Neural crest cell (in vitro differentiated cells): Measurements from ENCODE around the gene TGFBR3. TPM values are rescaled to one million over a fixed set of nuclear protein-coding genes. Genes with fewer than 3 reads are reported as not detected.

Experiments used
- DNase-seq: peaks from one replicate; pipeline ENCODE4 v3.0.0; 2021; ENCODE audit warnings: low read depth, mixed read lengths, low spot score
- H3K27ac Mint-ChIP-seq: one replicate; pipeline ENCODE4 v1.8.0; 2021; ENCODE audit warnings: mild to moderate bottlenecking, mixed read lengths; ENCODE audit not compliant: unreplicated experiment
- H3K27me3 Mint-ChIP-seq: 2 replicates; pipeline ENCODE4 v1.8.0; 2021; ENCODE audit warnings: low read depth, mild to moderate bottlenecking, mixed read lengths
- H3K36me3 Mint-ChIP-seq: 2 replicates; pipeline ENCODE4 v1.8.0; 2021; ENCODE audit warnings: low read depth, mild to moderate bottlenecking, mixed read lengths
- H3K4me1 Mint-ChIP-seq: 2 replicates; pipeline ENCODE4 v1.8.0; 2021; ENCODE audit warnings: mixed read lengths
- H3K4me3 Mint-ChIP-seq: one replicate; pipeline ENCODE4 v1.8.0; 2021; ENCODE audit warnings: mild to moderate bottlenecking, mixed read lengths
- H3K9me3 Mint-ChIP-seq: 2 replicates; pipeline ENCODE4 v1.8.0; 2021; ENCODE audit warnings: mixed read lengths
- CTCF ChIP-seq: fragments of 200-600 bp; sonication (generic); conservative IDR thresholded peaks from 2 replicates; pipeline ENCODE4 v1.5.0; 2021; ENCODE audit warnings: antibody characterized with exemption, mild to moderate bottlenecking
- total RNA-seq: library from RNA; stranded (reverse); gene quantifications from 2 replicates; pipeline ENCODE4 v1.2.1, GENCODE V29; 2021

Gene TGFBR3
- total RNA-seq, 1 donor from 2014 or later = 15.1 TPM

DNA sequence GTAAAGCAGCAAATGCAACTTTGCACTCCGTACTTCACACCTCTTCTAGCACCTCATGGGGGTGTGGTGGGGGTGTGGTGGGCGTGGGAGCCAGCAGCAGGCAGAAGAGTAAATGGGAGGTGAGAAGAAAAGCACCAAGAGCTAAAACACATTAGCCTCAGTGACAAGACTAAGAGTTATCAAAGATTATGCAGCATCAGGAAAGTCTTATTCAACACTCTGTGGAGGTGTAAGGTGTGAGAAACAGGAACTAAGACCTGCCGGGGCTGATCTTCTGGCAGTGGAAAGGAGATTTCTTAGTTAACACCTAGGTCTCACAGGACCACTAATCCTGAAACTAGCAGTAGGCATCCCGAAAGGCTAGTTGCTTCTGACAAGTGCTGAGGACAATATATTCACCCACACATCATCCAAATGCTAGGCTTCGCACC, 9.9 kb downstream of the TGFBR3 start:
- TF ChIP-seq CTCF = no peak
- Mint-ChIP-seq H3K4me1 (peaks cover 29% of the 10 kb centered on the region), H3K4me3 (no peak overlapping the region), H3K27me3 (no peaks in the 10 kb centered on the region), H3K9me3 (no peaks in the 10 kb centered on the region), H3K27ac (no peak overlapping the region), H3K36me3 (no peaks in the 10 kb centered on the region)
- DNase-seq = no peak

GRCh38 chr1:91874167-91874566, 11.8 kb downstream of the TGFBR3 start:
- no peak for DNase-seq
- peak overlapping the region; percentile 79 for H3K27ac Mint-ChIP-seq
- no peaks in the 10 kb centered on the region for H3K9me3 Mint-ChIP-seq
- no peak overlapping the region for H3K4me3 Mint-ChIP-seq
- no peak for TF ChIP-seq CTCF
- peaks cover 22% of the 10 kb centered on the region for H3K4me1 Mint-ChIP-seq
- no peaks in the 10 kb centered on the region for H3K27me3 Mint-ChIP-seq
- H3K36me3 Mint-ChIP-seq = no peaks in the 10 kb centered on the region

DNA sequence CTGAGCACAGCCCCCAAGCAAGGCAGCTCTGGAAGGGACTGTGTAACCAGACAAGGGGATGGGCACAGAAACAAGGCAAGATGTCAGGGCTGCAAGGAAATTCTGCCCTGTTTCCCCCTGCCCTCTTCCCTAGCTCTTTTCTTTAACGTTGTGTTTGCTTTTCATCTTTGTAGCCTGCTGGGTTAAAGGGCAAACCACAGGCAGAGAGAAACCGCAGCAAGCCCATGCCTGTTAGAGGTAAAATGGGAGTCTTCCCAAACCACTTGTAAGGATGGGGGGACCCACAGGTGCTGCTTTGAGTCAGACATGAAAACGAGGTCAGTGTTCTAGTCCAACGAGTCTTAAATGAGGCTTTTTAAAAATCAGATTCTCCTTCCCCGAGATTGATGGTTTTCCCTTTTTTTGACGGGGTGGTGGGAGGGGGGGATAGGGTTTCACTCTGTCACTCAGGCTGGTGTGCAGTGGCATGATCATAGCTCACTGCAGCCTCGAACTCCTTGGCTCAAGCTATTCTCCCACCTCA, 13.3 kb downstream of the TGFBR3 start:
- H3K4me3 Mint-ChIP-seq = no peak overlapping the region
- no peaks in the 10 kb centered on the region for H3K36me3 Mint-ChIP-seq
- TF ChIP-seq CTCF = no peak

DNA sequence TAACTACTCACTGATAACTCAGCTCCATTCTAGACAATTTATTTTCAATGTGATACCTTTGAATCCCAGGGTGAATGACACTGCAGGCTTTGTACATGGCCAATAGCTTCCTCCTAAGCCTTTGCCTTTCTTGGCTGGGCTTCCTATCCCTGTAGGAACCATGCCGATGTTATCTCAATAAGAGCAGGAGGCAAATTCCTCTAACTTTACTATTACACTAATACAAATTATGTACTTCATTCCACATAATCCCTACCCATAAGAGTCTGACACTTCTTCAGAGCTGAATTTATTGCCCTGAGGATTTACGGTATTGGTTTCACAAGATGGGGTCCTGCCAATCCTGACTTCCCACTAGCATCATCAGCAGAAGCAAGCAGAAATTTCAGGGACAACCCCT, 14.0 kb downstream of the TGFBR3 start:
- no peak for TF ChIP-seq CTCF

More for the DNA sequence above, 13.3 kb downstream of the TGFBR3 start:
- no peaks in the 10 kb centered on the region for H3K27me3 Mint-ChIP-seq
- peaks cover 22% of the 10 kb centered on the region for H3K4me1 Mint-ChIP-seq
- H3K9me3 Mint-ChIP-seq = no peaks in the 10 kb centered on the region
- peak overlapping the region; percentile 63 for H3K27ac Mint-ChIP-seq
- DNase-seq = no peak

DNA sequence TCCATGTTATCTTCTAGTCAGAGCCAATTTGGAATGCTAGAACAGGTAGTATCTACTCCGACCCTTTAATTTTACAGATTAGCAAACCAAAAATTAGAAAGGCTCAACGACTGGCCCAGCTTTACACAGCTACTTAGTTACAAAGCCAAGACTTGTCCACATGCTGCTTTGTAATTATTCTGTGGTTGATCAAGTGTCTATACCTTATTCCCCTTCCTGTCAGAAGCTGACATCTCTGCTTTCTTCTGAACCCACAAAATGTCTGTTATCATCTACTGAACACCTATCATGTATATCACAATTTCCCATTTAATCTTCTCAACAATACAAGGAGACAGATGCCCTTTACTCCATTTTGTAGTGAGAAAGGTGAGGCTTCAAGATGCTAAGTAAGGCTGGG, 15.6 kb downstream of the TGFBR3 start:
- no peak overlapping the region for H3K27ac Mint-ChIP-seq
- peaks cover 26% of the 10 kb centered on the region for H3K4me1 Mint-ChIP-seq
- no peak for TF ChIP-seq CTCF
- peaks cover 2% of the 10 kb centered on the region for H3K9me3 Mint-ChIP-seq
- DNase-seq = no peak
- no peak overlapping the region for H3K4me3 Mint-ChIP-seq
- H3K27me3 Mint-ChIP-seq = no peaks in the 10 kb centered on the region
- no peaks in the 10 kb centered on the region for H3K36me3 Mint-ChIP-seq

More for the DNA sequence above, 14.0 kb downstream of the TGFBR3 start:
- no peaks in the 10 kb centered on the region for H3K27me3 Mint-ChIP-seq
- H3K4me3 Mint-ChIP-seq = no peak overlapping the region
- no peaks in the 10 kb centered on the region for H3K9me3 Mint-ChIP-seq
- no peak overlapping the region for H3K27ac Mint-ChIP-seq
- H3K36me3 Mint-ChIP-seq = no peaks in the 10 kb centered on the region
- H3K4me1 Mint-ChIP-seq = peaks cover 22% of the 10 kb centered on the region
- no peak for DNase-seq

DNA sequence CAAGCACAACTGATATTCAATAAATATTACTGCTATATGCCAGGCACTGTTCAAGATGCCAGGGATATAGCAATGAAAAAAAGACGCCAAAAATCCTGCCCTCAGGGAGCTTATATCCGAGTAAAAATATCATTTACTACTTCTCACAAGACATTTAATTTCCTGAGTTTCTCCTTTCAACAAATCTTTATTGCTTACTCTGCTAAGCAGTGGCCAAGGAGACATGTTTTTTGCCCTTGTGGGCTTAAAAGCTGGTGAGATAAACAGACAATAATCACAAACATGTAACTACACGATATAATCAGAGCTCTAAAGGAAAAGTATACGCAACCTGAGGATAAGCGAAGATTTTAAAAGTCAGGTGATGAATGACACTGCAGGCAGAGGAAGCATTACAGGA, 19.5 kb downstream of the TGFBR3 start:
- Mint-ChIP-seq H3K36me3 (no peaks in the 10 kb centered on the region), H3K27me3 (no peaks in the 10 kb centered on the region), H3K27ac (no peak overlapping the region), H3K9me3 (peaks cover 2% of the 10 kb centered on the region), H3K4me3 (no peak overlapping the region), H3K4me1 (peaks cover 18% of the 10 kb centered on the region)
- TF ChIP-seq CTCF = no peak
- DNase-seq = no peak
